ENCODE data around the gene LRRC75A.

Gene LRRC75A

DNA sequence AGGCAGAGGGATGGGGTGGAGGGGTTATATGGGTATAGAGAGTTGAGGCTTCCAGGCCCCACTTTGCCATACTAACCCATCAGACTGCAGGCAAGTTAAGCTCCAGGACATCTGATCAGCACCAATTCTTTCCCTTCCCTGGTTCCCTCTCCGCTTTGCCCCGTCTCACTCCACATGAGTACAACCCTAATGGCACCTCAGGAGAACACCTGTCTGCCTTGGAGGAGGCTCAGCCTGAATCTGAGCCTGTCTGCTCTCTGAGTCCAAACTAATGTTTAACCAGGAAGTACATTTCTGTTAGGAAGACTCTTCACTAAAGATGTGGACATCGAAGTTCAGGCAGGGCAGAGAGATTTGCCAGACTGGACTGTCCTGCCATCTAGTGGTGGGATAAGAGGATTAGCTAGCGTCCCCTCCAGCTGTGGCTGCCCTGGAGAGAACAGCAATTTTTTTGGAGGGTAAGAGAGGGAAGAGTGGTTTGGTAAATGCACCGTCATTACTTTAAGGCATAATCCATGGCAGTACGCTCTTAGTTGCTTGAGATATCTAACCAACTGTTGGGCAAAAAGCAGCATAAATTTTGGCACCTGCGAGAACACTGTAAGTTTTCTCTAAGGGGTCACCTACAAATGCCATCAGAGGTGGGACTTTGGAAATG lies 29.2 kb upstream of the LRRC75A start:
- TF ChIP-seq, protein P1, sequence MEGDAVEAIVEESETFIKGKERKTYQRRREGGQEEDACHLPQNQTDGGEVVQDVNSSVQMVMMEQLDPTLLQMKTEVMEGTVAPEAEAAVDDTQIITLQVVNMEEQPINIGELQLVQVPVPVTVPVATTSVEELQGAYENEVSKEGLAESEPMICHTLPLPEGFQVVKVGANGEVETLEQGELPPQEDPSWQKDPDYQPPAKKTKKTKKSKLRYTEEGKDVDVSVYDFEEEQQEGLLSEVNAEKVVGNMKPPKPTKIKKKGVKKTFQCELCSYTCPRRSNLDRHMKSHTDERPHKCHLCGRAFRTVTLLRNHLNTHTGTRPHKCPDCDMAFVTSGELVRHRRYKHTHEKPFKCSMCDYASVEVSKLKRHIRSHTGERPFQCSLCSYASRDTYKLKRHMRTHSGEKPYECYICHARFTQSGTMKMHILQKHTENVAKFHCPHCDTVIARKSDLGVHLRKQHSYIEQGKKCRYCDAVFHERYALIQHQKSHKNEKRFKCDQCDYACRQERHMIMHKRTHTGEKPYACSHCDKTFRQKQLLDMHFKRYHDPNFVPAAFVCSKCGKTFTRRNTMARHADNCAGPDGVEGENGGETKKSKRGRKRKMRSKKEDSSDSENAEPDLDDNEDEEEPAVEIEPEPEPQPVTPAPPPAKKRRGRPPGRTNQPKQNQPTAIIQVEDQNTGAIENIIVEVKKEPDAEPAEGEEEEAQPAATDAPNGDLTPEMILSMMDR (IDR thresholded peaks at IDR 0.05; ENCODE audit: borderline replicate concordance, extremely low read depth, low read length, poor library complexity, severe bottlenecking): peak; percentile 96
- TF ChIP-seq EZH2 (IDR thresholded peaks at IDR 0.05; ENCODE audit: borderline replicate concordance, low read depth, low read length, severe bottlenecking): no peak
- no peaks in the 10 kb centered on the region for H3K36me3 ChIP-seq (ENCODE audit: insufficient read depth, low read length)
- H4K20me1 ChIP-seq (ENCODE audit: insufficient read depth, low read length): no peaks in the 10 kb centered on the region
- DNase-seq (peak; percentile 78), ATAC-seq (ENCODE audit: insufficient read depth, low read depth) (peak; percentile 99)
- H3K4me2 ChIP-seq (ENCODE audit: insufficient read depth, low read length): peak overlapping the region; percentile 44
- no peaks in the 10 kb centered on the region for H3K79me2 ChIP-seq (ENCODE audit: insufficient read depth, low read length)
- H3K4me1 ChIP-seq (ENCODE audit: insufficient read depth, low read length): peaks cover 7% of the 10 kb centered on the region
- peaks cover 2% of the 10 kb centered on the region for H3K27me3 ChIP-seq (ENCODE audit: insufficient read depth, low read length, poor library complexity)
- no peak overlapping the region for H3K9ac ChIP-seq (ENCODE audit: low read depth, low read length)
- H2AFZ ChIP-seq (ENCODE audit: low read depth, low read length): peak overlapping the region; percentile 87
- no peak overlapping the region for H3K27ac ChIP-seq (ENCODE audit: low read length)
- H3K9me3 ChIP-seq (ENCODE audit: insufficient read depth, low read length, severe bottlenecking): no peaks in the 10 kb centered on the region
- H3K4me3 ChIP-seq (ENCODE audit: low read depth in 1 of 2, low read length in 2 of 2): no peak overlapping the region

DNA sequence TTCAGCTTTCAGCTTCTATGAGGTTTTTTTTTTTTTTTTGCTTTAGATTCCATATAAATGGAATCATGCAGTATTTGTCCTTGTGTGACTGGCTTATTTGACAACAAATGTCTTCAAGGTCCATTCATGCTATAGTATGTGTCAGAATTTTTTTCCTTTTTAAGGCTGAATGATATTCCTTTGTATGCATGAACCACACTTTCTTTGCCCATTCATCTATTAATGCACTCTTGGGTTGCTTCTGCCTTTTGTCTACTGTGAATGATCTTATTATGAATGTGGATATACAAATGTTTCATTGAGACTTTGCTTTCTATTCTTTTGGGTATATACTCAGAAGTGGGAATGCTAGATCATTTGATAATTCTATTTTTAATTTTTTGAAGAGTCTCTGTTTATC lies 27.0 kb upstream of the LRRC75A start:
- Histone ChIP-seq H3K9me3 (ENCODE audit: insufficient read depth, low read length, severe bottlenecking) (no peaks in the 10 kb centered on the region), H3K79me2 (ENCODE audit: insufficient read depth, low read length) (no peaks in the 10 kb centered on the region), H2AFZ (ENCODE audit: low read depth, low read length) (no peak overlapping the region), H3K36me3 (ENCODE audit: insufficient read depth, low read length) (no peaks in the 10 kb centered on the region), H3K27me3 (ENCODE audit: insufficient read depth, low read length, poor library complexity) (peaks cover 4% of the 10 kb centered on the region), H4K20me1 (ENCODE audit: insufficient read depth, low read length) (no peaks in the 10 kb centered on the region), H3K4me1 (ENCODE audit: insufficient read depth, low read length) (peaks cover 7% of the 10 kb centered on the region), H3K4me3 (ENCODE audit: low read depth in 1 of 2, low read length in 2 of 2) (no peak overlapping the region), H3K9ac (ENCODE audit: low read depth, low read length) (no peak overlapping the region), H3K27ac (ENCODE audit: low read length) (no peak overlapping the region), H3K4me2 (ENCODE audit: insufficient read depth, low read length) (no peak overlapping the region)
- ATAC-seq (ENCODE audit: insufficient read depth, low read depth) (no peak), DNase-seq (no peak)
- TF ChIP-seq EZH2 (IDR thresholded peaks at IDR 0.05; ENCODE audit: borderline replicate concordance, low read depth, low read length, severe bottlenecking): no peak
- TF ChIP-seq, protein P1 (IDR thresholded peaks at IDR 0.05; ENCODE audit: borderline replicate concordance, extremely low read depth, low read length, poor library complexity, severe bottlenecking): no peak

DNA sequence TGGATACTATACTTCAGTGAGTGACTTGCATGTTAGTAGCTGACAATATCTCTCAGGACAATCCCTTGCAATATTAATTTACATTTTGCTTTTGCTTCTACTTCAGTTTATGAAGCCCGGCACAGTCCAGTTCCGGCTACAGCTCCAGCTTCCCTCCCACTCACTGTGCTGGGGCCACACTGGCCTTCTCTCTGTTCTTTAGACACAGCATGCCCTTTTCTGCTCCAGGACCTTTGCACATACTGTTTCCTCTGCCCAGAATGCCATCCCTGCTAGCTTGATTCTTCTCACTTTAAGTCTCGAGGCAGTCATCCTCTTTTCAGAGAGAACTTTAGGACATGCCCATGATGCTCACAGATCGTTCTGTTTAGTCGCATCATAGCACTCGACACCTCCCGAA lies 25.5 kb upstream of the LRRC75A start:
- no peaks in the 10 kb centered on the region for H3K36me3 ChIP-seq (ENCODE audit: insufficient read depth, low read length)
- peaks cover 4% of the 10 kb centered on the region for H3K27me3 ChIP-seq (ENCODE audit: insufficient read depth, low read length, poor library complexity)
- no peak overlapping the region for H3K27ac ChIP-seq (ENCODE audit: low read length)
- no peak overlapping the region for H3K4me2 ChIP-seq (ENCODE audit: insufficient read depth, low read length)
- no peaks in the 10 kb centered on the region for H3K79me2 ChIP-seq (ENCODE audit: insufficient read depth, low read length)
- no peak overlapping the region for H3K4me3 ChIP-seq (ENCODE audit: low read depth in 1 of 2, low read length in 2 of 2)
- TF ChIP-seq EZH2 (IDR thresholded peaks at IDR 0.05; ENCODE audit: borderline replicate concordance, low read depth, low read length, severe bottlenecking): no peak
- TF ChIP-seq, protein P1 (IDR thresholded peaks at IDR 0.05; ENCODE audit: borderline replicate concordance, extremely low read depth, low read length, poor library complexity, severe bottlenecking): no peak
- H3K4me1 ChIP-seq (ENCODE audit: insufficient read depth, low read length): peaks cover 7% of the 10 kb centered on the region
- no peak overlapping the region for H2AFZ ChIP-seq (ENCODE audit: low read depth, low read length)
- no peak for ATAC-seq (ENCODE audit: insufficient read depth, low read depth)
- no peaks in the 10 kb centered on the region for H4K20me1 ChIP-seq (ENCODE audit: insufficient read depth, low read length)
- H3K9ac ChIP-seq (ENCODE audit: low read depth, low read length): no peak overlapping the region
- H3K9me3 ChIP-seq (ENCODE audit: insufficient read depth, low read length, severe bottlenecking): no peaks in the 10 kb centered on the region
- no peak for DNase-seq
